GM19025 (cell line): ENCODE results near the gene PTGER2.

Experiments
- ATAC-seq: cut with Tn5 transposase; IDR thresholded peaks from one replicate; pipeline ENCODE4 v1.9.1; 2021; ENCODE audit warnings: mild to moderate bottlenecking, low read depth, moderate library complexity; ENCODE audit not compliant: unreplicated experiment

The PTGER2 gene

GRCh38 chr14:52304248-52304904, 9.7 kb upstream of the PTGER2 start:
- ATAC-seq = no peak

GRCh38 chr14:52305014-52305413, 9.1 kb upstream of the PTGER2 start:
- no peak for ATAC-seq

DNA sequence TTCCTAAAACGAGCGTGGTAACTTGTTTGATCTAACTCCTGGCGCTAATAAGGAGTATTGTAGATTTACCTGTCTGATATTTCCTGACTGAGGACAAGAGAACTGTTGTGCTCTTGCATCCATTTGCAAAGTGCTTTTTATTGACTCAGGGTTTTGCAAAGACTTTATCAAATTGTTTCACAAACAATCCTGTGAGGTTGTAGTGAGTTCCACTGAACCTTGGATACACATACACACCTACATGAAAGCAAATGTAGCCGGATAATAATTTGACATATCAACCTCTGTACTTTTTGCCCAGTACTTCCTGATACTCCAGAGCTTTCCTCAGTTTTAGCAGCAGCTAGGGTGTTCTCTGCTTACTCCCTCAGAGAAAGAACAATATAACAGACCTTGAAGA, 6.7 kb upstream of the PTGER2 start:
- ATAC-seq = no peak

DNA sequence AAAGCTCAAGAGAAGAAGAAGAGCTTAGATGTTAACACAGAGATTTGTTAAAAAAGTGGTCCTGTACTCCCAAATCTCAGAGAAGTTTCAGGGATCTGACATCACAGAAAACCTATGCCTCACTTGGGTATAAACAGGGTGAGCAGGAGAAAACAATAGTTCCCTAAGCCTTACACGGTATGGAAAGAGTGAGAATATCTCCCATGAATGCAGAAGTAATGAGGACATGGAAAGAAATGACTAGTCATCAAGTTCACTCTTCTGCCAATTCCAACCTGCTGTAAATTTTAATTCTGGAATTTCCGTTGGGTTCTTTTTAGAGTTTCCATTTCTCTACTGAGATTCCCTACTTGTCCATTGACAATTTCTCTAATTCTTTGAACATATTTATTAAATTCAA, 6.2 kb upstream of the PTGER2 start:
- no peak for ATAC-seq

GRCh38 chr14:52310541-52310940, 3.6 kb upstream of the PTGER2 start:
- no peak for ATAC-seq

GRCh38 chr14:52312931-52313355, 1.2 kb upstream of the PTGER2 start:
- ATAC-seq = no peak

DNA sequence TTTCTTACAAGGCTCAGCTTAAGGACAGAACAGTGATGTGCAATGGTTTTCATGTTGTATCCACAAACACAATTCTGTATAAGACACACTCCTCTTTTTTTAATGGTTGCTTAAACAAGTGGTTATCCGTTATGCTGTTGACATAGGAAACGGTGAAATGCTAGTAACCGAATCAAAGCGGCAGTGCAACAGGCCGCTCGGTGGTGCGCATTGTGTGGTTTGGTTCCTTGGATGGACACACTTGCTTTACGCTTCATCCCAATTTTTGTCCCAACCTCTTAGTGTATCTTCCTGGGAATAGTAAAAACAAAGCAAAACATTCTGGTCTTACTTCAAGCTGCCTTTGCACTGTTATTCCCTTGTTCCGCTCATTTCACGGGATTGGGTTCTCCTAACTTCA, 650 bp upstream of the PTGER2 start:
- no peak for ATAC-seq

- ATAC-seq = peak; percentile 29
Observed at GRCh38 chr14:52314595-52315354, 663 bp downstream of the PTGER2 start.

DNA sequence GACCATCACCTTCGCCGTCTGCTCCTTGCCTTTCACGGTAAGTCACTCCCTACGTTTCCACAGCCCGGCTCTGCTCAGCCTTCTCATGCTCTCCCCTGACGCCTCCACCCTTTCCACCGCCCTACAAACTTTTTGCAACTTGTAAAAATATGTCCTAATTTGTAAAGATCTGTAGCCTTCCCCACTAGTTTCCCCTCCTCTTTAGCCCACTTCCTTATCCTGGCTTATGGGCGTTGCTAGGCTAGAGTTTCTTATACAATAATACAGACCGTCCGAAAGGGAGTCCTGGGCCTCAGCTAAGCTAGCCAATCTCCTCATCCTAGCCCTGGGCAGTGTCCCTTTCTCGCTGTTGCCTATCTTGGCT, 1.2 kb downstream of the PTGER2 start:
- no peak for ATAC-seq

DNA sequence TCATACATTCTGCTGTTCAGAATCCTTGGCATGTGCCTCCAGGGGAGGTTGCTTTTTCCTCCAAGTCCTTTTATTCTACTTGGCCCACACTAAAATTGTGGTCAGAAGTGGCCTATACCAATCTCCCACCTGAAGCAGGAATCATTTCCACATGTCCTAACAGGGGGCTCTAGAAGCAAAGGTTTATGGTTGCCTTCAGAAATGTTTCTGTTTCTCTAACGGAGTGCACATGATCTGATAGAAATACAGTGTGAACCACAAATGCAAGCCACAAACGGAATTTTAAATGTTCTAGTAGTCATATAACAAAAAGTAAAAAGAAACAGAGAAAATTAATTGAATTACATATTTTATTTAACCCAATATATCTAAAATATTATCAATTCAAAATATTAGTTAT, 4.0 kb downstream of the PTGER2 start:
- no peak for ATAC-seq

GRCh38 chr14:52318826-52319645, 4.9 kb downstream of the PTGER2 start:
- ATAC-seq = no peak

DNA sequence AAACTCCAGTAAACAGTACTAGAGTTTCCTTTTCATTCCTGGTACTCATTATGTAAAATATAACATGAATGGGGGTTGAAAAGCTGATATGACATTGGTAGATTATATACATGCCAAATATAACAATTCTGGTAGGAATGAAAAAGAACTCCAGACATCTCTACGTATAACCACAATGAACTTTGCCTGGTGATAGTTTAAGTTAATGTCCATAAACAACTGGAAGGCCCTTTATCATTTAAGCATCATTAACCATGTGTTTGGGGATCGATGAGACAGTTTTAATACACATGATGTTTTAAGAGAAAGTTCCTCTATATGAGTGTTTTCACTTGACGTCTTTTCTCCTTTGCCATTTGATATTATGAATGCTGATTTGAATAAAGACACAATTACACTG, 5.8 kb downstream of the PTGER2 start:
- ATAC-seq = no peak

DNA sequence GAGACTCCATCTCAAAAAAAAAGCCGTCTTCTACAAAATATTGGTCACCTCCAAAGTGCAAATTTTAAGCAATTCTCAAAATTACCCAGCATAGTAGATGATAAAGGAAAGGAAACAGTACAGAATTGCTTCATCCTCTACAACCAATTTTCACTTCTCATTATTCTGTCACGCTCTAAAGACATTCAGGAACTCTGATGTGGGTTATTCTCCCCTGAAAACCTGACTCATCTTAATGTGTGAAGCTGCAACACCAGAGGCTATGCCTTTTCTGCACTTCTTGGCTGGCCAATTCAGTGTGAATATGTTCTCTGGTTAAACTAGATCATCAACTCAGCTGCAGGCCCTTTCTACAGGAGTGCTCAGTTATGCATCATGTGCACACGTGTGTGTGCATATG, 11.0 kb downstream of the PTGER2 start:
- peak; percentile 93 for ATAC-seq

- ATAC-seq = no peak
Observed at GRCh38 chr14:52325630-52326029, 11.5 kb downstream of the PTGER2 start.

DNA sequence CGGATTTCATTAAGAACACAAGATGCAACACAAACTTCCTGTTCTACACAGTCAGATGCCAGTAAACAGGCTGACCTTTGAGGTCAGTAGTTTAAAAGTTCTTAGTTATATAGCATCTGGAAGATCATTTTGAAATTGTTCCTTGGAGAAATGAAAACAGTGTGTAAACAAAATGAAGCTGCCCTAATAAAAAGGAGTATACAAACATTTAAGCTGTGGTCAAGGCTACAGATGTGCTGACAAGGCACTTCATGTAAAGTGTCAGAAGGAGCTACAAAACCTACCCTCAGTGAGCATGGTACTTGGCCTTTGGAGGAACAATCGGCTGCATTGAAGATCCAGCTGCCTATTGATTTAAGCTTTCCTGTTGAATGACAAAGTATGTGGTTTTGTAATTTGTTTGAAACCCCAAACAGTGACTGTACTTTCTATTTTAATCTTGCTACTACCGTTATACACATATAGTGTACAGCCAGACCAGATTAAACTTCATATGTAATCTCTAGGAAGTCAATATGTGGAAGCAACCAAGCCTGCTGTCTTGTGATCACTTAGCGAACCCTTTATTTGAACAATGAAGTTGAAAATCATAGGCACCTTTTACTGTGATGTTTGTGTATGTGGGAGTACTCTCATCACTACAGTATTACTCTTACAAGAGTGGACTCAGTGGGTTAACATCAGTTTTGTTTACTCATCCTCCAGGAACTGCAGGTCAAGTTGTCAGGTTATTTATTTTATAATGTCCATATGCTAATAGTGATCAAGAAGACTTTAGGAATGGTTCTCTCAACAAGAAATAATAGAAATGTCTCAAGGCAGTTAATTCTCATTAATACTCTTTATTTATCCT, 13.5 kb downstream of the PTGER2 start:
- no peak for ATAC-seq

- no peak for ATAC-seq
Observed at GRCh38 chr14:52328276-52328675, 14.2 kb downstream of the PTGER2 start.

DNA sequence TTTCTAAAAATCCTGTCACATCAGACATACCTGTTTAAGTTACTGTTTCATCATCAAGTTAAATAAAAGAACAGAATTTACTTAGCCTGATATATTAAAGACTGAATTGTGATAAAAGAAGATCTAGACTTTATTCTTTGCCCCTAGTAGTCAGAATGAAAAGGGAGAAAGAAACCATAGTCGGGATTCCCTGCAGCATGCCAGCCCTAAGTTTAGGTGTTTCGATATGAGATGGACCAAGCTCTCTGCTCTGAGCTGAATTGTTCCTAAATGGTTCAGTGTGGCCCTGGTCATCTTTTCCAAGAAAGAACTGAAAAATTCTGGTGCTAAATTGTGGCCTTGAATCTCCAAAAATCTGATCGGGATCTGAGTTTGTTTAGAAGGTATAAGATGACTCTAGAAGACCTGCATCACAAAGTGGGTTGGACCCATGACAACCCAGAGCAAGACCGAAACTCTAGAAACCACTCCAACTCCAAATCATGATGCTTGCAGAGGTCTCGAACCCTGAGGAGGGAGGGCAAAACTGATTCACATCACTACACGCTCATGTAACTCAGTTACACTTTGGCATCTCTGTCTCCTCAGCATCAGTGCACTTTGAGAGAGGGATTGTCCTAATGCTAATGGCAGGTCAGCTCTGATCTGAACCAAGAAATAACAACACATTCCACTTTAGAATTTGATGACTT, 15.7 kb downstream of the PTGER2 start:
- ATAC-seq = no peak

- ATAC-seq = no peak
Observed at GRCh38 chr14:52332269-52332668, 18.2 kb downstream of the PTGER2 start.

GRCh38 chr14:52333108-52333507, 19.0 kb downstream of the PTGER2 start:
- ATAC-seq = no peak
